Measurements from ENCODE around the gene PIP5K1B.

- TF ChIP-seq CTCF (IDR thresholded peaks at IDR 0.05; ENCODE audit: extremely low read depth in 1 of 2, insufficient read depth in 1 of 2, low read depth in 1 of 2, low read length in 2 of 2) (no peak), POLR2AphosphoS5 (IDR thresholded peaks at IDR 0.05; ENCODE audit: insufficient read depth, low read depth, low read length) (no peak), EZH2 (IDR thresholded peaks at IDR 0.05; ENCODE audit: borderline replicate concordance, low read depth, low read length, severe bottlenecking) (no peak)
- TF ChIP-seq, protein P1, sequence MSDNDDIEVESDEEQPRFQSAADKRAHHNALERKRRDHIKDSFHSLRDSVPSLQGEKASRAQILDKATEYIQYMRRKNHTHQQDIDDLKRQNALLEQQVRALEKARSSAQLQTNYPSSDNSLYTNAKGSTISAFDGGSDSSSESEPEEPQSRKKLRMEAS (IDR thresholded peaks at IDR 0.05; ENCODE audit: insufficient read depth, insufficient read length), result no peak
These were observed 314.8 kb downstream of the PIP5K1B start for GRCh38 chr9:69019808-69020207.
